HG03342 (cell line): ENCODE data around the gene ZNF343.

ENCODE experiments used
- ATAC-seq: cut with Tn5 transposase; IDR thresholded peaks from one replicate; pipeline ENCODE4 v1.9.1; 2021; ENCODE audit warnings: mild to moderate bottlenecking, moderate library complexity; ENCODE audit not compliant: unreplicated experiment

The ZNF343 gene

DNA sequence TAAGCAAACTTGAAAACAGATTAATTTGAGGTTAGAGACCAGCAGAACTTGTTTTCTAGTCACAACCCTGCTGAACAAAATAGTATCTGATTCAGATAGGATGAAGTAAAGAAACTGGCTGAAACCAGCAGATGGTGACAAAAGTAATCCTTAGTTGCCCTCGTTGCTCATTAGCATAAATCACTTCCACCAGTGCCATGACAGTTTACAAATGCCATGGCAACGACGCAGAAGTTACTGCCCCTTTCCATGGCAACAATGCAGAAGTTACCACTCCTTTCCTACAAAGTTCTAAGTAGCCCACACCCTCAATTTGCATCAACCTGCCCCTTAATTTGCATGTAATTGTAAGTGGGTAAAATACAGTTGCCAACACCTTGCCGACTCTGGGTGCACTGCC, 61.9 kb downstream of the ZNF343 start:
- ATAC-seq = no peak
